Measurements from ENCODE around the gene IL18.

DNA sequence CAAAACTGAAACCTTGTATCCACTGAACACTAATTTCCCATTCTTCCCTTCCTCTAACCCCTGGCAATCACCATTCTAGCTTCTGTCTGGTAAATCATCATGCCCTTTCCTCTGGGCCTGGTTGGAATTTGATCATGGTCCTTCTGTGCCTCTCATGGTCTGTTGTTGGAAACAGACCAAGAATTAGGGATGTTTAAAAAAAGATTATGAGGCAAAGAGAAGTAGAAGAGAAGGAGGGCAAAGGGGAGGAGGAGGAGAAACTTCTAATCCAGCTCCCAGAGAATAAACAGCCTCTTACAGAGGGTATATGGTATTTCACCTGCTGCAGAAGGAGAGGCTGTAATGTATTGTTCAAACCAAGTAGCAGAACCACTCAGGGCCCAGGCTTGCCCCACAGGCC lies 22.0 kb upstream of the IL18 start:
- TF ChIP-seq, protein P1, sequence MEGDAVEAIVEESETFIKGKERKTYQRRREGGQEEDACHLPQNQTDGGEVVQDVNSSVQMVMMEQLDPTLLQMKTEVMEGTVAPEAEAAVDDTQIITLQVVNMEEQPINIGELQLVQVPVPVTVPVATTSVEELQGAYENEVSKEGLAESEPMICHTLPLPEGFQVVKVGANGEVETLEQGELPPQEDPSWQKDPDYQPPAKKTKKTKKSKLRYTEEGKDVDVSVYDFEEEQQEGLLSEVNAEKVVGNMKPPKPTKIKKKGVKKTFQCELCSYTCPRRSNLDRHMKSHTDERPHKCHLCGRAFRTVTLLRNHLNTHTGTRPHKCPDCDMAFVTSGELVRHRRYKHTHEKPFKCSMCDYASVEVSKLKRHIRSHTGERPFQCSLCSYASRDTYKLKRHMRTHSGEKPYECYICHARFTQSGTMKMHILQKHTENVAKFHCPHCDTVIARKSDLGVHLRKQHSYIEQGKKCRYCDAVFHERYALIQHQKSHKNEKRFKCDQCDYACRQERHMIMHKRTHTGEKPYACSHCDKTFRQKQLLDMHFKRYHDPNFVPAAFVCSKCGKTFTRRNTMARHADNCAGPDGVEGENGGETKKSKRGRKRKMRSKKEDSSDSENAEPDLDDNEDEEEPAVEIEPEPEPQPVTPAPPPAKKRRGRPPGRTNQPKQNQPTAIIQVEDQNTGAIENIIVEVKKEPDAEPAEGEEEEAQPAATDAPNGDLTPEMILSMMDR (IDR thresholded peaks at IDR 0.05): no peak
- no peak for TF ChIP-seq POLR2A (IDR thresholded peaks at IDR 0.05)

Measured in thyroid gland (tissue), 4 donors.